Activated CD4-positive, alpha-beta T cell treated with anti-CD3 and anti-CD28 coated beads, Interleukin-2, amount 50 U/mL, for 48 hours (primary cell): ENCODE measurements around the gene PLD2.
A peak's percentile ranks its signal among the peaks of the same experiment; 100 is the strongest.

Source experiments
- DNase-seq, 2 experiments: peaks; one replicate each; pipeline ENCODE4 v3.0.0-alpha.2; 2020

PLD2 gene, protein sequence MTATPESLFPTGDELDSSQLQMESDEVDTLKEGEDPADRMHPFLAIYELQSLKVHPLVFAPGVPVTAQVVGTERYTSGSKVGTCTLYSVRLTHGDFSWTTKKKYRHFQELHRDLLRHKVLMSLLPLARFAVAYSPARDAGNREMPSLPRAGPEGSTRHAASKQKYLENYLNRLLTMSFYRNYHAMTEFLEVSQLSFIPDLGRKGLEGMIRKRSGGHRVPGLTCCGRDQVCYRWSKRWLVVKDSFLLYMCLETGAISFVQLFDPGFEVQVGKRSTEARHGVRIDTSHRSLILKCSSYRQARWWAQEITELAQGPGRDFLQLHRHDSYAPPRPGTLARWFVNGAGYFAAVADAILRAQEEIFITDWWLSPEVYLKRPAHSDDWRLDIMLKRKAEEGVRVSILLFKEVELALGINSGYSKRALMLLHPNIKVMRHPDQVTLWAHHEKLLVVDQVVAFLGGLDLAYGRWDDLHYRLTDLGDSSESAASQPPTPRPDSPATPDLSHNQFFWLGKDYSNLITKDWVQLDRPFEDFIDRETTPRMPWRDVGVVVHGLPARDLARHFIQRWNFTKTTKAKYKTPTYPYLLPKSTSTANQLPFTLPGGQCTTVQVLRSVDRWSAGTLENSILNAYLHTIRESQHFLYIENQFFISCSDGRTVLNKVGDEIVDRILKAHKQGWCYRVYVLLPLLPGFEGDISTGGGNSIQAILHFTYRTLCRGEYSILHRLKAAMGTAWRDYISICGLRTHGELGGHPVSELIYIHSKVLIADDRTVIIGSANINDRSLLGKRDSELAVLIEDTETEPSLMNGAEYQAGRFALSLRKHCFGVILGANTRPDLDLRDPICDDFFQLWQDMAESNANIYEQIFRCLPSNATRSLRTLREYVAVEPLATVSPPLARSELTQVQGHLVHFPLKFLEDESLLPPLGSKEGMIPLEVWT

GRCh38 chr17:4806777-4807604 lies at the start of gene PLD2:
TSS of gene PLD2 (plus strand) at chr17:4807152. CDS start at chr17:4807773, 621 bp downstream.
- DNase-seq, result peak; percentile 92

- DNase-seq, result no peak
These were observed 47.1 kb upstream of the PLD2 start for GRCh38 chr17:4759776-4760236.

- DNase-seq, result no peak
These were observed 42.4 kb upstream of the PLD2 start for GRCh38 chr17:4764595-4764994.

GRCh38 chr17:4766201-4766600 lies 40.8 kb upstream of the PLD2 start:
- DNase-seq, result no peak

GRCh38 chr17:4766723-4767122 lies 40.2 kb upstream of the PLD2 start:
- no peak for DNase-seq

GRCh38 chr17:4768298-4768697 lies 38.7 kb upstream of the PLD2 start:
- no peak for DNase-seq

DNA sequence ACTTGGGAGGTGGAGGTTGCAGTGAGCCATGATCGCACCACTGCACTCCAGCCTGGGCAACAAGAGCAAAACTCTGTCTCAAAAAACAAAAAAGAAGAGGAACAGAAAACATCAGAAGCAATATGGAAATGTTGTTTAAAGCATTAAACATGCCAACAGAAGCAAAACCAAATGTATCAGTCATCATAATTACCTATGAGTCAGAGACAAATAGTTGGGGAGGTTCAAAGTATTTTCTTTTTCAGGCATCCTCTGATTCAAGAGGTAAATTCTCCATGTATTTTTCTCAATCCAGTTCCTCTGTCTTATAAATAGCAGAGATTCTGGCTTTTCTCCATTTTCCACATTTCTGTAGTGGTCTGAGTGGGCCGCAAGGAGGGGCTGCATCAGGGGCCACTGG lies 37.3 kb upstream of the PLD2 start:
- DNase-seq, result no peak

DNA sequence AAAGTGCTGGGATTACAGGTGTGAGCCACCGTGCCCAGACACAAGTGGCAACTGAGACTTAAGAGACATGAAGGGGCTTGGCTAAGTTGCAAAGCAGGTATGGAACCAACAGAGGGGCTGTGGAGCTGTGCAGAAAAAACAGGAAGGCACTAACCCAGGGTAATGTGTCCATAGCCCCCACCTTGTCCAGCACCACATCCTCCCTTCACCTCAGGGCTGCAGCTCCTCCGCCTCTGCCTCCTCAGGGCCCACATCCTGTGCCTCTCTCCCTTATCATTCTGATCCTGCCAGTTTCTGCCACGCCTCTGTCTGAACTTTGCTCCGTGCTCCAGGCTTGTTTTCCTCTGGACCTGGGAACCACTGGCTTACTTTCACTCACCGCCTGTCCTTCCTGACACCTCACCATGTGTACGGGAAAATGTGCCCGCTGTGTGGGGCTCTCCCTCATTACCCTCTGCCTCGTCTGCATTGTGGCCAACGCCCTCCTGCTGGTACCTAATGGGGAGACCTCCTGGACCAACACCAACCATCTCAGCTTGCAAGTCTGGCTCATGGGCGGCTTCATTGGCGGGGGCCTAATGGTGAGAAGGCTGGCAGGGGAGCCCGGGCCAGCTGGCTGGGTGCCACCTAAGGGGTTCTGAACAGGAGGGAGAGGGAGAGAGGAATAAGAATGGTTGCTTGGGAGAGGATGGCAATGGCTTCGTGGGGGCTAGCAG lies 35.3 kb upstream of the PLD2 start, which contains the start of gene TM4SF5:
Gene TM4SF5 (plus strand): TSS at position 368 of the 716 bp plus-strand sequence. CDS start 37 bp downstream, at position 405.
- no peak for DNase-seq

GRCh38 chr17:4772235-4772613 lies 34.7 kb upstream of the PLD2 start:
- DNase-seq, result no peak

GRCh38 chr17:4777969-4778760 lies 28.8 kb upstream of the PLD2 start:
- DNase-seq, result no peak

- no peak for DNase-seq
These were observed 26.5 kb upstream of the PLD2 start for GRCh38 chr17:4780325-4780955.

DNA sequence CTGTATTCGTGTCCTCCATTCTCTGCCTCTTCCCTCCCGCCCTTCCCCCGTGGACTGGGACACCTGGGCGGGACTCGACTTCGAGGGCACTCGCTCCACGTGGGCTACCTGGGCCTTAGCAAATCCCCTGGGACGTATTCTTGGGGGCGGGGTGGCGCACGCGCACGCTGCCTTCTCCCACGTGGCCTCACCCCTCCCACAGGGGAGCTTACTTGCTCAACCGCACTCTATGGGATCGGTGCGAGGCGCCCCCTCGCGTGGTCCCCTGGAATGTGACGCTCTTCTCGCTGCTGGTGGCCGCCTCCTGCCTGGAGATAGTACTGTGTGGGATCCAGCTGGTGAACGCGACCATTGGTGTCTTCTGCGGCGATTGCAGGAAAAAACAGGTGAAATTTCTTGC lies 24.3 kb upstream of the PLD2 start:
- peak in 1 of 2 experiments; percentile 26 for DNase-seq

- peak in 1 of 2 experiments; percentile 11 for DNase-seq
These were observed 21.4 kb upstream of the PLD2 start for GRCh38 chr17:4785311-4786105.

GRCh38 chr17:4786106-4786511 lies 20.8 kb upstream of the PLD2 start, which contains the start of gene VMO1:
TSS of gene VMO1 (minus strand) at chr17:4786364. CDS start at chr17:4786352, 12 bp downstream.
- no peak for DNase-seq

GRCh38 chr17:4786516-4786915 lies 20.4 kb upstream of the PLD2 start:
- no peak for DNase-seq

DNA sequence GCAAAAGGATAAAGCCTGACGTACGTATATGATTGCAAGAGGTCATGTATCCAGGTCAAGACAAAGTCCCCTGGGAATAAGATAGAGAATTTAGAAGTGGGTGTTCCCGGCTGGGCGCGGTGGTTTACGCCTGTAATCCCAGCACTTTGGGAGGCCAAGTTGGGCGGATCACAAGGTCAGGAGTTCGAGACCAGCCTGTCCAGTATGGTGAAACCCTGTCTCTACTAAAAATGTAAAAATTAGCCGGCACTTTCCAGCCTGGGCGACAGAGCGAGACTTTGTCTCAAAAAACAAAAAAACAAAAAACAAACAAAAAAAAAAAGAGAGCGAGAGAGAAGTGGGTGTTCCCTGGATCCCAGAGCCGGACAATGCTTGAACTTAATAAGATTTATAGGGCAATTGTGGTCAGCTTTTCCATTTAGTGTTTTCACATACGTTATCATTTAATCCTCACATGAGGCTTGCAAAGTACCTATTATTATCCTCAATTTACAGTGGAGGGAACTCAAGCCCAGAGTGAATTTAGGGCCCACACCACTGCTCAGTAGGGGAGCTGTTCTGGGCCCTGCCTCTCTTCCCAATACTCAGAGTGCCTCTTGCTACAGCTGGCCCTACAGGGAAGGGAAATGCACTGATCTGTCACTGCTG lies 18.7 kb upstream of the PLD2 start:
- no peak for DNase-seq

GRCh38 chr17:4788807-4789700 lies 17.9 kb upstream of the PLD2 start, which contains the start of gene GLTPD2:
TSS of gene GLTPD2 (plus strand) at chr17:4788964. CDS start at chr17:4789012, 48 bp downstream.
- no peak for DNase-seq

DNA sequence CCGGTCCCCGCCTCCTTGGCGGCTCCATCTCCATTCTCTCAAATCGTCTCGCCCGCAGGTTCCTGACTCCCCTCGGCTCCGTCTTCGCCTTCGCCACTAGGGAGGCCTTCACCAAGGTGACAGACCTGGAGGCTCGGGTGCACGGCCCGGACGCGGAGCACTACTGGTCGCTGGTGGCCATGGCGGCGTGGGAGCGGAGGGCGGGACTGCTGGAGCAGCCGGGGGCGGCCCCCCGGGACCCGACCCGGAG lies 17.3 kb upstream of the PLD2 start:
- no peak for DNase-seq
